K562 (cell line): ENCODE data around the gene PDLIM5. TPM values are rescaled to one million over a fixed set of nuclear protein-coding genes. Genes with fewer than 3 reads are reported as not detected.

Experiments used
- BCL6 ChIP-seq: fragments of 250-450 bp; sonication (Bioruptor Pico); IDR thresholded peaks from 2 replicates; pipeline ENCODE4 v1.4.0; 2020
- DNMT1 ChIP-seq: fragments of 450-650 bp; IDR thresholded peaks from 2 replicates; pipeline ENCODE4 v1.6.1; 2016; ENCODE audit warnings: antibody characterized with exemption, mild to moderate bottlenecking
- GTF2A2 ChIP-seq: IDR thresholded peaks from 2 replicates; pipeline ENCODE4 v1.6.1; 2016; ENCODE audit warnings: mild to moderate bottlenecking, missing genetic modification characterization, missing compliant biosample characterization
- HMG20B ChIP-seq: fragments of 250-450 bp; sonication (Bioruptor Pico); IDR thresholded peaks from 2 replicates; pipeline ENCODE4 v1.5.0; 2021; ENCODE audit warnings: mild to moderate bottlenecking
- ILF3 ChIP-seq: fragments of 450-650 bp; IDR thresholded peaks from 2 replicates; pipeline ENCODE4 v1.6.1; 2018; ENCODE audit warnings: antibody characterized with exemption, mild to moderate bottlenecking, moderate library complexity, borderline replicate concordance
- KDM1A ChIP-seq, 2 experiments: fragments of 450-650 bp; IDR thresholded peaks; 2 replicates each; pipeline ENCODE4 v1.6.1; 2016; ENCODE audit warnings: mild to moderate bottlenecking in 2 of 2
- MCM2 ChIP-seq: fragments of 450-650 bp; IDR thresholded peaks from 2 replicates; pipeline ENCODE4 v1.6.1; 2017; ENCODE audit warnings: low read depth, mild to moderate bottlenecking
- MITF ChIP-seq: IDR thresholded peaks from 2 replicates; pipeline ENCODE4 v1.6.1; 2014; ENCODE audit warnings: antibody characterized with exemption
- NCOA4 ChIP-seq: fragments of 450-650 bp; IDR thresholded peaks from 2 replicates; pipeline ENCODE4 v1.6.1; 2018; ENCODE audit warnings: mild to moderate bottlenecking; ENCODE audit not compliant: partially characterized antibody
- NR2C1 ChIP-seq, 2 experiments: fragments of 450-650 bp; IDR thresholded peaks; 2 replicates each; pipeline ENCODE4 v1.6.1; 2017; ENCODE audit warnings: mild to moderate bottlenecking in 2 of 2, antibody characterized with exemption in 1 of 2, inconsistent platforms in 1 of 2, missing compliant biosample characterization in 1 of 2, missing genetic modification characterization in 1 of 2
- PHB ChIP-seq: fragments of 250-450 bp; sonication (Bioruptor Pico); IDR thresholded peaks from 2 replicates; pipeline ENCODE4 v1.5.0; 2021
- PKNOX1 ChIP-seq: fragments of 450-650 bp; IDR thresholded peaks from 2 replicates; pipeline ENCODE4 v1.6.1; 2016
- POLR2A ChIP-seq: fragments of 450-650 bp; conservative IDR thresholded peaks from 2 replicates; pipeline ENCODE4 v1.6.1; 2016
- PREB ChIP-seq: sonication (generic); formaldehyde crosslinking; IDR thresholded peaks from 2 replicates; pipeline ENCODE4 v1.8.1; 2023; ENCODE audit warnings: mild to moderate bottlenecking, missing genetic modification reagents
- RB1 ChIP-seq: fragments of 450-650 bp; IDR thresholded peaks from 2 replicates; pipeline ENCODE4 v1.6.1; 2017; ENCODE audit warnings: low read depth, mild to moderate bottlenecking
- SRSF3 ChIP-seq: fragments of 200-400 bp; formaldehyde crosslinking; IDR thresholded peaks from 2 replicates; pipeline ENCODE4 v1.6.1; 2016; ENCODE audit warnings: mild to moderate bottlenecking, low read length, moderate library complexity; ENCODE audit not compliant: insufficient read depth
- STAT6 ChIP-seq: sonication (generic); formaldehyde crosslinking; IDR thresholded peaks from 2 replicates; pipeline ENCODE4 v1.8.1; 2023; ENCODE audit warnings: mild to moderate bottlenecking, missing genetic modification reagents
- ZC3H4 ChIP-seq: sonication (generic); formaldehyde crosslinking; IDR thresholded peaks from 2 replicates; pipeline ENCODE4 v1.9.0; 2021; ENCODE audit warnings: missing genetic modification reagents, borderline replicate concordance
- ZNF224 ChIP-seq: sonication (generic); formaldehyde crosslinking; IDR thresholded peaks from 2 replicates; pipeline ENCODE4 v1.8.0; 2022; ENCODE audit warnings: mild to moderate bottlenecking, missing genetic modification reagents
- ZNF41 ChIP-seq: fragments of 250-450 bp; sonication (Bioruptor Pico); conservative IDR thresholded peaks from 2 replicates; pipeline ENCODE4 v1.4.0; 2020; ENCODE audit warnings: mild to moderate bottlenecking
- ZNF561 ChIP-seq: fragments of 450-650 bp; formaldehyde crosslinking; conservative IDR thresholded peaks from 2 replicates; pipeline ENCODE4 v1.4.0; 2020; ENCODE audit warnings: mild to moderate bottlenecking, moderate library complexity
- ZNF740 ChIP-seq, 3 experiments: fragments of 200-800 bp in 1 of 3; sonication (Bioruptor generic) in 1 of 3; sonication (generic) in 1 of 3; formaldehyde crosslinking in 1 of 3; IDR thresholded peaks; 2 replicates each; pipeline versions ENCODE4 v1.6.1 to v1.8.0; 2016 to 2022; ENCODE audit warnings: mild to moderate bottlenecking in 2 of 3, missing compliant biosample characterization in 2 of 3, missing genetic modification characterization in 2 of 3, missing genetic modification reagents in 1 of 3
- polyA plus RNA-seq, 8 experiments: library from polyadenylated mRNA; depleted of rRNA in 4 of 8; stranded (reverse) in 5 of 8; unstranded in 3 of 8; fragments of >200 nt; fragmentation: Nextera tagmentation in 2 of 8; fragmentation: Illumina TruSeq in 1 of 8; extraction: Ambion mirVana in 2 of 8; extraction: Trizol in 1 of 8; gene quantifications; 2 replicates each; pipeline versions ENCODE4 v1.2.1 to v1.2.3, GENCODE V29; 2011 to 2014; ENCODE audit warnings: inconsistent platforms in 1 of 8, missing spikeins in 1 of 8
- total RNA-seq, 7 experiments: library from RNA; depleted of rRNA in 6 of 7; stranded (reverse); fragments of >200 nt in 6 of 7; fragmentation: Illumina TruSeq in 2 of 7; extraction: Trizol in 2 of 7; gene quantifications; 2 replicates each; pipeline versions ENCODE4 v1.2.1 to v1.2.3, GENCODE V29; 2011 to 2021; ENCODE audit warnings: low replicate concordance in 1 of 7

Gene PDLIM5
- total and polyA plus RNA-seq, 9 of the 15 experiments (the other 6 are each of a cell fraction or from before 2014, with no cell fraction given), result 36.9 to 127 (median 62.5) TPM

- no peak for TF ChIP-seq ZNF740 (CRISPR knock-in tag; IDR thresholded peaks at IDR 0.05)
- TF ChIP-seq ZNF740 (tag; IDR thresholded peaks at IDR 0.05), result no peak
- TF ChIP-seq ZNF224 (CRISPR knock-in tag), result no peak
- peak; percentile 79 for TF ChIP-seq PKNOX1
- TF ChIP-seq ZNF561 (CRISPR knock-in tag), result no peak
- no peak for TF ChIP-seq ZNF41 (CRISPR knock-in tag)
- TF ChIP-seq STAT6 (CRISPR knock-in tag), result no peak
- no peak for TF ChIP-seq MCM2
- no peak for TF ChIP-seq ZC3H4 (CRISPR knock-in tag)
- TF ChIP-seq BCL6 (CRISPR knock-in tag), result no peak
- TF ChIP-seq GTF2A2 (tag), result no peak
- TF ChIP-seq PHB (CRISPR knock-in tag), result no peak
- TF ChIP-seq KDM1A (IDR thresholded peaks at IDR 0.05), result no peak
- TF ChIP-seq POLR2A, result peak; percentile 97
- TF ChIP-seq HMG20B (CRISPR knock-in tag), result no peak
- no peak; the same call in 1 of the 2 replicates for TF ChIP-seq ILF3
- no peak for TF ChIP-seq NCOA4
- TF ChIP-seq SRSF3, result 0 out of 2 replicates have a peak, but pooled peaks have one; percentile 36
- no peak for TF ChIP-seq PREB (CRISPR knock-in tag)
- no peak for TF ChIP-seq NR2C1 (IDR thresholded peaks at IDR 0.05)
- TF ChIP-seq NR2C1 (tag; IDR thresholded peaks at IDR 0.05), result no peak
- no peak; the same call in 1 of the 2 replicates for TF ChIP-seq MITF
- TF ChIP-seq DNMT1, result no peak
- TF ChIP-seq RB1, result peak; percentile 61; the same call in 1 of the 2 replicates
Measured at GRCh38 chr4:94451695-94452475, at the start of gene PDLIM5 (continued).
